ENCODE results near the gene NUP210L. TPM values are rescaled to one million over a fixed set of nuclear protein-coding genes. Genes with fewer than 3 reads are reported as not detected.

Gene NUP210L
- total RNA-seq, 3 donors from 2014 or later (not counting 1 experiment from before 2014, with no cell fraction given): 0.13 to 0.24 (median 0.18) TPM

GRCh38 chr1:153961421-153961820 lies 193.5 kb downstream of the NUP210L start:
- Mint-ChIP-seq H3K27ac (peak overlapping the region; percentile 91 to 92), H3K4me1 (peaks cover 50 to 73% of the 10 kb centered on the region in 2 donors), H3K36me3 (no peaks in the 10 kb centered on the region), H3K9me3 (no peaks in the 10 kb centered on the region), H3K27me3 (ENCODE audit: low read depth in 2 of 2) (no peaks in the 10 kb centered on the region), H3K4me3 (peak overlapping the region; percentile 2)
- H3K27me3 ChIP-seq (ENCODE audit: control insufficient read depth, insufficient read depth, low read length): no peaks in the 10 kb centered on the region
- ATAC-seq: no peak
- peaks cover 47% of the 10 kb centered on the region for H3K4me1 ChIP-seq (ENCODE audit: control insufficient read depth, insufficient read depth, low read length)
- TF ChIP-seq CTCF (IDR thresholded peaks at IDR 0.05): no peak
- H3K36me3 ChIP-seq (ENCODE audit: control insufficient read depth, insufficient read depth, low read length): peaks cover 6% of the 10 kb centered on the region
- no peak overlapping the region for H3K27ac ChIP-seq (ENCODE audit: low read length)
- H3K9me3 ChIP-seq (ENCODE audit: control insufficient read depth, insufficient read depth, low read length): no peaks in the 10 kb centered on the region
- no peak for DNase-seq
- no peak overlapping the region for H3K4me3 ChIP-seq (ENCODE audit: low read length)
- WGBS (ENCODE audit: insufficient coverage): 96% methylated on average over 4 of the region's 4 CpGs
- intact Hi-C loops (cut with micrococcal nuclease): loop anchor here (10.0 kb wide), 1 partner anchor 263 kb away; the partner anchor contains the start of gene UBAP2L

GRCh38 chr1:153960206-153960605 lies 194.7 kb downstream of the NUP210L start:
- Mint-ChIP-seq H3K27me3 (ENCODE audit: low read depth in 2 of 2) (no peaks in the 10 kb centered on the region), H3K4me3 (no peak overlapping the region), H3K4me1 (peaks cover 50 to 71% of the 10 kb centered on the region in 2 donors), H3K27ac (peak overlapping the region; percentile 82 to 92), H3K9me3 (no peaks in the 10 kb centered on the region), H3K36me3 (no peaks in the 10 kb centered on the region)
- ATAC-seq: no peak
- Histone ChIP-seq H3K9me3 (ENCODE audit: control insufficient read depth, insufficient read depth, low read length) (no peaks in the 10 kb centered on the region), H3K36me3 (ENCODE audit: control insufficient read depth, insufficient read depth, low read length) (peaks cover 6% of the 10 kb centered on the region), H3K27me3 (ENCODE audit: control insufficient read depth, insufficient read depth, low read length) (no peaks in the 10 kb centered on the region), H3K27ac (ENCODE audit: low read length) (no peak overlapping the region), H3K4me1 (ENCODE audit: control insufficient read depth, insufficient read depth, low read length) (peaks cover 51% of the 10 kb centered on the region), H3K4me3 (ENCODE audit: low read length) (no peak overlapping the region)
- intact Hi-C loops (cut with micrococcal nuclease): loop anchor here (10.0 kb wide), 1 partner anchor 265 kb away; the partner anchor contains the start of gene UBAP2L
- no peak for DNase-seq
- no peak for TF ChIP-seq CTCF (IDR thresholded peaks at IDR 0.05)
- 97% methylated on average over 11 of the region's 11 CpGs for WGBS (ENCODE audit: insufficient coverage)

- ATAC-seq (no peak), DNase-seq (no peak)
- H3K27me3 Mint-ChIP-seq (ENCODE audit: low read depth in 2 of 2): no peaks in the 10 kb centered on the region
- Histone ChIP-seq H3K9me3 (ENCODE audit: control insufficient read depth, insufficient read depth, low read length) (no peaks in the 10 kb centered on the region), H3K27me3 (ENCODE audit: control insufficient read depth, insufficient read depth, low read length) (no peaks in the 10 kb centered on the region), H3K4me3 (ENCODE audit: low read length) (no peak overlapping the region), H3K36me3 (ENCODE audit: control insufficient read depth, insufficient read depth, low read length) (peaks cover 10% of the 10 kb centered on the region), H3K27ac (ENCODE audit: low read length) (no peak overlapping the region), H3K4me1 (ENCODE audit: control insufficient read depth, insufficient read depth, low read length) (peaks cover 58% of the 10 kb centered on the region)
- no peak for TF ChIP-seq CTCF (IDR thresholded peaks at IDR 0.05)
- H3K36me3 Mint-ChIP-seq: no peaks in the 10 kb centered on the region
- peak overlapping the region; percentile 96 for H3K4me3 Mint-ChIP-seq
- peak overlapping the region; percentile 82 to 92 for H3K27ac Mint-ChIP-seq
- H3K9me3 Mint-ChIP-seq: no peaks in the 10 kb centered on the region
- peaks cover 50 to 72% of the 10 kb centered on the region in 2 donors for H3K4me1 Mint-ChIP-seq
- WGBS (ENCODE audit: insufficient coverage): 91% methylated on average over 3 of the region's 3 CpGs
- intact Hi-C loops (cut with micrococcal nuclease): loop anchor here (2.0 kb wide), 1 partner anchor 17 kb away; the partner anchor contains the start of gene JTB
These were observed 195.4 kb downstream of the NUP210L start for GRCh38 chr1:153959454-153959853.

- Mint-ChIP-seq H3K9me3 (no peaks in the 10 kb centered on the region), H3K27me3 (ENCODE audit: low read depth in 2 of 2) (no peaks in the 10 kb centered on the region), H3K36me3 (no peaks in the 10 kb centered on the region), H3K4me1 (peaks cover 50 to 72% of the 10 kb centered on the region in 2 donors), H3K27ac (peak overlapping the region; percentile 82 to 92), H3K4me3 (peak overlapping the region; percentile 96)
- no peaks in the 10 kb centered on the region for H3K9me3 ChIP-seq (ENCODE audit: control insufficient read depth, insufficient read depth, low read length)
- no peak for DNase-seq
- H3K36me3 ChIP-seq (ENCODE audit: control insufficient read depth, insufficient read depth, low read length): peaks cover 16% of the 10 kb centered on the region
- peak overlapping the region; percentile 55 for H3K27ac ChIP-seq (ENCODE audit: low read length)
- TF ChIP-seq CTCF (IDR thresholded peaks at IDR 0.05): no peak
- peaks cover 56% of the 10 kb centered on the region for H3K4me1 ChIP-seq (ENCODE audit: control insufficient read depth, insufficient read depth, low read length)
- WGBS (ENCODE audit: insufficient coverage): 43% methylated on average over 4 of the region's 4 CpGs
- H3K27me3 ChIP-seq (ENCODE audit: control insufficient read depth, insufficient read depth, low read length): no peaks in the 10 kb centered on the region
- intact Hi-C loops (cut with micrococcal nuclease): loop anchor here (1.0 to 2.0 kb wide), 4 partner anchors 8 to 36 kb away; partner anchors contain the start of genes CREB3L4 and JTB
- ATAC-seq: no peak
- H3K4me3 ChIP-seq (ENCODE audit: low read length): no peak overlapping the region
These were observed 196.0 kb downstream of the NUP210L start for GRCh38 chr1:153958961-153959260.
